Measurements from ENCODE around the gene ZKSCAN3.
"Not testable (repeated sequence)": the region's sequence is repeated elsewhere in the genome, so short reads cannot be mapped to it uniquely, and the experiment has no call there.

Gene ZKSCAN3

DNA sequence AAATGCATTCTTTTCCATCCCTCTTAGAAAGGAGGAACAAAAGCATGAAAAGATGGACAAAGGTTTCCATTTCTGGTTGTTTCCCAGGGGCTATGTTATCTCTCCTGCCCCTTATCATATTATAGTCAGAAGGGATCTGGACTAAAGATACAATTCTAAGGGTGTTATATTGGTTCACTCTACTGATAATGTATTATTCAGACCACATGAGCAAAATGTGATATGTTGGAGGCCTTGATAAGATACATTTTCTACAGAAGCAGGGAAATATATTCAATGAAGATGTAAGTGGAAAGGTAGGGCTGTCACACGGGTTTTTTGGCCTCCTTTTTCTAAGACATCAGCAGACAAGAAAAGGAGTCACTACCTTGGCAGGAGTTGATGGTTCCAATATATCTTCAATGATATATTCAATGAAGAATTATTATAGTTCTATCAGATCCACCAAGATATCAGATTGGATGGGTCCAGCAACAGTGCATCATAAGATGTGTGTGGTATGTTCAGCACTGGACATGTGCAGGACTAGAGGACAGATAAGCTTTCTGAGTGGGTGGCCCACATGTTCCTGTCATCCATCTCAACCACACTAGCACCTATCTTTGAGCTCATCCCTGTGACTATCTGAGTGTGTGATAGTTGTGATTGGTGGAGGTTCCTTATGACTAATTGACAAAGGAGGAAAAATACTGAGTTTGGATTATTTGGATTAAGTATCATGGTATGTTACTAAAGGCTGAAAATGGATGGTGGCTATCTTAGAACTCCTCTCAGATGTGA lies 5.7 kb upstream of the ZKSCAN3 start:
- no peak for DNase-seq

GRCh38 chr6:28345201-28345600 lies 4.5 kb upstream of the ZKSCAN3 start:
- DNase-seq: no peak

GRCh38 chr6:28347119-28347518 lies 2.6 kb upstream of the ZKSCAN3 start:
- no peak for DNase-seq

DNA sequence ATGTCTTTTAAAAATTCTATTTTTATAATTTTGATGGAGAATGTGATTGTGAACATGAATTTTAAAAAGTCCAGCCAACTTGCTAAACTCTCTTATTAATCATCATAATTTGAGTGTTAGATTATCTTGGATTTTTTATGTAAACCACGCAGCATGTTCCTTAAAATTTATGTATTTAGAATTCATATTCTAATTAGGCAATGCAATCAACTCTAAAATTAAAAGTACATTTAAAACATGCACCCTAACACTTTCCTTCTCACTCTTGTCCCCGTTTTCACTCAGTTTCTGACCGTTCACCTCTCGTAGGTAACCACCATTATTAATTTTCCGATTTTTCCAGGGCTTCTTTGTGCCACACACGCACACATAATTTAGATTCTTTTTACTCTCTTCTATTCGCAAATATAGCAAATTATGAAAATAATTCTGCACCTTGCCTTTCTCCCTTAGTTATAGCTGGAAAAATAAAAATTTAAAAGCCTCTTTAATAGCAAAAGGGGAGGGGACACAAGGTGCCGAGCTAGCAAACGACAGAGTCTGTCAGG lies 329 bp upstream of the ZKSCAN3 start:
- no peak for DNase-seq

GRCh38 chr6:28351087-28351486 lies 1.3 kb downstream of the ZKSCAN3 start:
- no peak for DNase-seq

- DNase-seq: no peak
Measured at GRCh38 chr6:28351493-28351925, 1.8 kb downstream of the ZKSCAN3 start.

- DNase-seq: no peak
Measured at GRCh38 chr6:28353356-28353755, 3.6 kb downstream of the ZKSCAN3 start.

- no peak for DNase-seq
Measured at GRCh38 chr6:28353981-28354676, 4.4 kb downstream of the ZKSCAN3 start.

GRCh38 chr6:28354688-28355554 lies 5.2 kb downstream of the ZKSCAN3 start:
- no peak for DNase-seq

DNA sequence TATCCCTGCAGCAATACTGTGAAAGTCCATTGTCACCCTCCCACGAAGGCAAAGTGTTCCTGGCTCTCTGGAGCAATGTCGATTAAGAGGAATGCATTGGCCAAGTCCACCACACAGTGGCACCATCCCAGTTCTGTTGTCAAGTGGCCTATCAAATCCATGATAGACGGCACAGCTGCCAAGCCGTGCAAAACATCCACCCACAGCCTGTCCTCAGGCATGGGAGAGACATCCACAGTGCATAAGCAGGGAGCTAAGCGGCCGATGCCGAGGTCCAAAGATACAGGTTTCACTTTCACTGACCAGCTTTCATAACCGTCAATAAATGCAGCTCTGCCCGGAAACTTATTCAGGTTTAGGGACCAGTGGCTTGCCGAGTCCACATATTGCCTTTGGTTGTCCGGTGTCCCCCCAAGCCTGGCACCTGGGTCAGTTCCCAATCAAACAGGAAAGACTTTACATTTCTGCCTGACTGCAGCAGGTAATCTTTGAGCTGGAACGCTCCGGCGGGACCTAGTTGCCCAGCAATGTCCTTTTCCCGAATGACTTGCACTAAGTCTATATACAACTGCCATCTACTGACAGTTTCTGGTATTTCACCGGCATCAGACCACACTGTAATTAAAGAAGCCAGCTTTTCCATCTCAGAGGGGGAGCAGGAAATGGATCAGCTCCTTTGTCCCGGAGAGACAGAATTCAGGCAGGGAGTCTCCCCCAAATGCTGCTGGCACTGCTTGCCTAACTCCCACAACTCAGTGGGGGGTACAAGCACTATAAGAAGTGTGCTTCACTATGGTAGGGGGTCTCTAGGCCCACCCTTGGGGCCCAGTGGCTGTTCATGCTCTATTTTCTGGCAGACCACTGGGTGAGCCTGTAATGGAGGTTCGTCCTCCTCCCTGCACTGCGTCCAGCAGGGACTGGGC lies 6.3 kb downstream of the ZKSCAN3 start:
- DNase-seq: peak; percentile 57

- no peak for DNase-seq
Measured at GRCh38 chr6:28356666-28357020, 6.9 kb downstream of the ZKSCAN3 start.

- no peak for DNase-seq
Measured at GRCh38 chr6:28357036-28357435, 7.3 kb downstream of the ZKSCAN3 start.

- not testable (repeated sequence) for DNase-seq
Measured at GRCh38 chr6:28359562-28359961, 9.8 kb downstream of the ZKSCAN3 start.

GRCh38 chr6:28360961-28361360 lies 11.2 kb downstream of the ZKSCAN3 start:
- no peak for DNase-seq

GRCh38 chr6:28365590-28365989 lies 15.8 kb downstream of the ZKSCAN3 start:
- not testable (repeated sequence) for DNase-seq

DNA sequence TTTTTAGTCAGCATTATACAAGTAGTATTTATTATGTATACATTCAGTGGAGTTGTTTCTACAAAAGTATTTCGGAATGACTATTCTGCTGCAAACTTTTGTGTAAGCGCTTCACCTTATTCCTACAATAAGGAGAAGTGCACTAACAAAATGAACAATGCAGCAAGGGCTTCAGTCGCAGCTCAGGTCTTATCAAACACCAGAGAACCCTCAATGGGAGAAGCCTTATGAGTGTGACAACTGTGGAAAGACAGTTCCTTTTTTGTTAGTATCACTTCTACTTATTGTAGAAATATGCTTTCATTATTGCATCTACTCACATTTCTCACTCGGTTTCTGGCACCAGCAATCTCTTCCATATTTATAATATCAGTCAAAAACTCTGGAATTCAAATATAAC lies 18.8 kb downstream of the ZKSCAN3 start:
- DNase-seq: no peak

DNA sequence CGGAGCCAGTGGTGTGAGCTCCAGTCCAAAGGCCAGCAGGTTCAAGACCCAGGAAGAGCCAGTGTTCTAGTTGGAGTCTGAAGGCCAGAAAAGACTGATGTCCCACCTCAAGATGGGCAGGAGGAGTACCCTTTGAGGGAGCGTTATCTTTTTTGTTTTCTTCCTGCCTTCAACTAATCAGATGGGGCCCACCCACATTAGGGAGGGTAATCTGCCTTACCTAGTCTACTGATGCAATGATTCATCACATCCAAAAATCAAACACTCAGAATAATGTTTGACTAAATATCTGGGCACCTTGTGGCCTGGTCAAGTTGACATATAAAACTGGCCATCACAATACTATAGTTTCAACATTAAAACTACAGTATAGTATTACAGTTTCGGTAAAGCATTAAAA lies 19.7 kb downstream of the ZKSCAN3 start:
- no peak for DNase-seq

GRCh38 chr6:28370440-28370839 lies 20.7 kb downstream of the ZKSCAN3 start:
- DNase-seq: no peak

GRCh38 chr6:28371280-28371679 lies 21.5 kb downstream of the ZKSCAN3 start:
- DNase-seq: no peak

DNA sequence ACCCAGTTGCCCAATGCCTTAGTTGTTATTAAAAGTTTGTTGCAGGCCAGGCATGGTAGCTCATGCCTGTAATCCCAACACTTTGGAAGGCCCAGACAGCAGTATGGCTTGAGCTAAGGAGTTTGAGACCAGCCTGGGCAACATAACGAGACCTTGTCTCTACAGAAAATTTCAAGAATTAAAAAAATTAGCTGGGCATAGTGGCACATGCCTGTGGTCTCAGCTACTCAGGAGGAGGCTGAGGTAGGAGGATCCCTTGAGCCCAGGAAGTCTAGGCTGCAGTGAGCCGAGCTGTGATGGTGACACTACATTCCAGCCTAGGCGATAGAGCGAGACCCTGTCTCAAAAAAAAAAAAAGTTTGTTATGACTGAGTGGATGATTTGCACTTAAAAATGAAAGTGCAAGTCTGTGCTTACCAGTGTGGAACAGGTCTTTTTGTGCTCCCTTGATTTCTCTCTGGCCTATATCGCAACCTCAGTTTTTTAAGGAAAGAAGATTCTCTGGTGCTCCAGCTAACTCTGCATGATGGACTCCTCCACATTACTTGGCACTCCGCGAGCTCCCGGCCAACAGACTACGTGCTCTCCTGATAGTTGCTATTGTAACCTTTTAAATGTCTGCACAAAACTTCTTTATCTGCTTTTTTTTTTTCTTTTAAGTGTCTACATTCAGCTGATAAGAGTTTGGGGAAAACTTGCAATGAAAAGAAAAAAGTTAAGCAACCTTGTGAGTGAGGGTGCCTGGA lies 22.1 kb downstream of the ZKSCAN3 start:
- no peak for DNase-seq

DNA sequence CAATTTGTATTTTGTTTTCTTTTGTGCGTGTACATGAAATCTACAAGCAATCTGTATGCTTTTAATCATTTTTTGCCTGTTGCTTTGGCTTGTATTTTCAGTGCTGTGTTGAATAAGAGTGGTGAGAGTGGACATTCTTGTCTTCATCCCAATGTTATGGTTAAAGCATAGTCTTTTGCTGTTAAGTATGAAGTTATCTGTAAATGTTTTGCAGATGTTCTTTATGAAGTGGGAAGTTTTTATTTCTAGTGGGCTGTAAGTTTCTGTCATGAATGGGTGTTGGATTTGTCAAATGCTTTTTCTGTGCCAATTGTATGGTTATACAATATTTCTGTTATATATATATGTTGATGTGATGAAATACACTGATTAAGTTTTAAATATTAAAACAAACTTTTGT lies 24.2 kb downstream of the ZKSCAN3 start:
- no peak for DNase-seq

All from GDM1 (cell line).